ENCODE data around the gene FKTN.
"Not testable (repeated sequence)": the region's sequence is repeated elsewhere in the genome, so short reads cannot be mapped to it uniquely, and the experiment has no call there.

The FKTN gene

DNA sequence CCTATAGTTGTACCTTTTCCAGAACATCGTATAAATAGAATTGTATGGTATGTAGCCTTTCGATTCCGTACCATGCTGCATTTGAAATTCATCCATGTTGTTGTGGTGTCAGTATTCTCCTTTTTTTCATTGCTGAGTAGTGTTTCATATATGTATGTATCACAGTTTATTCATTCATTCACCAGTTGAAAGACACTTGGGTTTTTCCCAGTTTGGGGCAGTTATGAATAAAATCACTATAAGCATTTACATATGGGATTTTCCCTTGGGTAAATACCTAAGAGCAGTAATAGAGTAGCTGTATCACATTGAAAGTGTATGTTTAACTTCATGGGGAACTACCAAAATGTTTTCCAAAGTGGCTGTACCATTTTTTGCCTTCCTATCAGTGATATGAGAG is 16.1 kb upstream of the FKTN start:
- ATAC-seq (ENCODE audit: insufficient read depth, low read depth) (no peak), DNase-seq (no peak)
- Histone ChIP-seq H3K4me3 (ENCODE audit: low read depth in 1 of 2, low read length in 2 of 2) (no peak overlapping the region), H3K4me1 (ENCODE audit: insufficient read depth, low read length) (no peaks in the 10 kb centered on the region), H3K9me3 (ENCODE audit: insufficient read depth, low read length, severe bottlenecking) (no peaks in the 10 kb centered on the region), H2AFZ (ENCODE audit: low read depth, low read length) (no peak overlapping the region), H3K4me2 (ENCODE audit: insufficient read depth, low read length) (no peak overlapping the region), H3K79me2 (ENCODE audit: insufficient read depth, low read length) (no peaks in the 10 kb centered on the region), H3K9ac (ENCODE audit: low read depth, low read length) (no peak overlapping the region), H4K20me1 (ENCODE audit: insufficient read depth, low read length) (no peaks in the 10 kb centered on the region), H3K36me3 (ENCODE audit: insufficient read depth, low read length) (no peaks in the 10 kb centered on the region), H3K27ac (ENCODE audit: low read length) (no peak overlapping the region), H3K27me3 (ENCODE audit: insufficient read depth, low read length, poor library complexity) (no peaks in the 10 kb centered on the region)
- TF ChIP-seq EZH2 (IDR thresholded peaks at IDR 0.05; ENCODE audit: borderline replicate concordance, low read depth, low read length, severe bottlenecking) = no peak
- TF ChIP-seq, protein P1, sequence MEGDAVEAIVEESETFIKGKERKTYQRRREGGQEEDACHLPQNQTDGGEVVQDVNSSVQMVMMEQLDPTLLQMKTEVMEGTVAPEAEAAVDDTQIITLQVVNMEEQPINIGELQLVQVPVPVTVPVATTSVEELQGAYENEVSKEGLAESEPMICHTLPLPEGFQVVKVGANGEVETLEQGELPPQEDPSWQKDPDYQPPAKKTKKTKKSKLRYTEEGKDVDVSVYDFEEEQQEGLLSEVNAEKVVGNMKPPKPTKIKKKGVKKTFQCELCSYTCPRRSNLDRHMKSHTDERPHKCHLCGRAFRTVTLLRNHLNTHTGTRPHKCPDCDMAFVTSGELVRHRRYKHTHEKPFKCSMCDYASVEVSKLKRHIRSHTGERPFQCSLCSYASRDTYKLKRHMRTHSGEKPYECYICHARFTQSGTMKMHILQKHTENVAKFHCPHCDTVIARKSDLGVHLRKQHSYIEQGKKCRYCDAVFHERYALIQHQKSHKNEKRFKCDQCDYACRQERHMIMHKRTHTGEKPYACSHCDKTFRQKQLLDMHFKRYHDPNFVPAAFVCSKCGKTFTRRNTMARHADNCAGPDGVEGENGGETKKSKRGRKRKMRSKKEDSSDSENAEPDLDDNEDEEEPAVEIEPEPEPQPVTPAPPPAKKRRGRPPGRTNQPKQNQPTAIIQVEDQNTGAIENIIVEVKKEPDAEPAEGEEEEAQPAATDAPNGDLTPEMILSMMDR (IDR thresholded peaks at IDR 0.05; ENCODE audit: borderline replicate concordance, extremely low read depth, low read length, poor library complexity, severe bottlenecking) = no peak

DNA sequence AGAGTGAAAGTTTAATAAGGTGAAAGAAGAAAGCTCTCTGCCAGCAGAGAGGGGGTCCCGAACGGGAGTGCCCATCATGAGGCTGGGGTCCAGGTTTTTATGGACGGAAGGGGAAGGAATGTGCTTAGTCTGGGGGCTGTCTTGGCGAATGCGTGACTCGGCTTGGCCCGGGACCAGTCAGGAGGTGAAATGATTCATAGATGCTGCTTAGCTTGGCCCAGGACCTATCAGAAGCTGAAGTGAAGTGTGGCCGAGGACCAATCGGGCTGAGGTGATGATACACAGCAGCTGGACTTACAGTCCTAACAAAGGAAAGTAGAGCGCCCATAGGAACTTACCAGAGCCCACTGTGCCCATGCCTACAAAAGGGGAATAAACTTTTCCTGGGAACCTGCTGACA is 3.9 kb upstream of the FKTN start:
- no peak overlapping the region for H2AFZ ChIP-seq (ENCODE audit: low read depth, low read length)
- DNase-seq = no peak
- ATAC-seq (ENCODE audit: insufficient read depth, low read depth) = no peak
- no peaks in the 10 kb centered on the region for H3K9me3 ChIP-seq (ENCODE audit: insufficient read depth, low read length, severe bottlenecking)
- no peak for TF ChIP-seq EZH2 (IDR thresholded peaks at IDR 0.05; ENCODE audit: borderline replicate concordance, low read depth, low read length, severe bottlenecking)
- TF ChIP-seq, protein P1 (IDR thresholded peaks at IDR 0.05; ENCODE audit: borderline replicate concordance, extremely low read depth, low read length, poor library complexity, severe bottlenecking) = no peak
- no peaks in the 10 kb centered on the region for H3K36me3 ChIP-seq (ENCODE audit: insufficient read depth, low read length)
- H3K4me1 ChIP-seq (ENCODE audit: insufficient read depth, low read length) = peaks cover 13% of the 10 kb centered on the region
- no peaks in the 10 kb centered on the region for H3K27me3 ChIP-seq (ENCODE audit: insufficient read depth, low read length, poor library complexity)
- no peak overlapping the region for H3K4me3 ChIP-seq (ENCODE audit: low read depth in 1 of 2, low read length in 2 of 2)
- H4K20me1 ChIP-seq (ENCODE audit: insufficient read depth, low read length) = no peaks in the 10 kb centered on the region
- H3K4me2 ChIP-seq (ENCODE audit: insufficient read depth, low read length) = no peak overlapping the region
- H3K27ac ChIP-seq (ENCODE audit: low read length) = no peak overlapping the region
- no peak overlapping the region for H3K9ac ChIP-seq (ENCODE audit: low read depth, low read length)
- H3K79me2 ChIP-seq (ENCODE audit: insufficient read depth, low read length) = peaks cover 11% of the 10 kb centered on the region

DNA sequence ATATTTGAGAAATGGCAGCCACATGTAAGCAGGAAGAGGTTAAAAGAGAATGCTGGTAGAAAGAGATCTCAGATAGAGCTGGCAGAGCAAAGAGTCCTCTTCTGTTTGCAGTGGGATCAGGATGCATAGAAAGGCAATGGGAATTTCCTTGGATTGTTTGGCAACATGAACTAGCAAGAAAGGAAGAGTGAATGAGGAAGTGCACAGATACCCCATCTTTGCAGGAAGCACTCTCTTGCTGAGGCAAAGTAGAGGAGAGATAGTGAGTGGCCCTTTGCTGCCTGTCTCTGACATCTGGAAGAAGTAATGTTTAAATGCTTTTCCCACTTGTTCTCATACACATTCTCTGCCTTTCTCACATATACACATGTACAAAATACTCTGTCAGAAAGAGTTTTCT is 14.5 kb downstream of the FKTN start:
- H3K9me3 ChIP-seq (ENCODE audit: insufficient read depth, low read length, severe bottlenecking) = no peaks in the 10 kb centered on the region
- no peaks in the 10 kb centered on the region for H4K20me1 ChIP-seq (ENCODE audit: insufficient read depth, low read length)
- no peaks in the 10 kb centered on the region for H3K27me3 ChIP-seq (ENCODE audit: insufficient read depth, low read length, poor library complexity)
- no peak overlapping the region for H3K4me3 ChIP-seq (ENCODE audit: low read depth in 1 of 2, low read length in 2 of 2)
- no peak for DNase-seq
- no peak overlapping the region for H3K27ac ChIP-seq (ENCODE audit: low read length)
- no peak overlapping the region for H3K4me2 ChIP-seq (ENCODE audit: insufficient read depth, low read length)
- no peaks in the 10 kb centered on the region for H3K4me1 ChIP-seq (ENCODE audit: insufficient read depth, low read length)
- H3K79me2 ChIP-seq (ENCODE audit: insufficient read depth, low read length) = no peaks in the 10 kb centered on the region
- ATAC-seq (ENCODE audit: insufficient read depth, low read depth) = no peak
- TF ChIP-seq EZH2 (IDR thresholded peaks at IDR 0.05; ENCODE audit: borderline replicate concordance, low read depth, low read length, severe bottlenecking) = no peak
- TF ChIP-seq, protein P1 (IDR thresholded peaks at IDR 0.05; ENCODE audit: borderline replicate concordance, extremely low read depth, low read length, poor library complexity, severe bottlenecking) = no peak
- peaks cover 6% of the 10 kb centered on the region; the same call in 1 of the 2 replicates for H3K36me3 ChIP-seq (ENCODE audit: insufficient read depth, low read length)
- H2AFZ ChIP-seq (ENCODE audit: low read depth, low read length) = no peak overlapping the region
- no peak overlapping the region for H3K9ac ChIP-seq (ENCODE audit: low read depth, low read length)

DNA sequence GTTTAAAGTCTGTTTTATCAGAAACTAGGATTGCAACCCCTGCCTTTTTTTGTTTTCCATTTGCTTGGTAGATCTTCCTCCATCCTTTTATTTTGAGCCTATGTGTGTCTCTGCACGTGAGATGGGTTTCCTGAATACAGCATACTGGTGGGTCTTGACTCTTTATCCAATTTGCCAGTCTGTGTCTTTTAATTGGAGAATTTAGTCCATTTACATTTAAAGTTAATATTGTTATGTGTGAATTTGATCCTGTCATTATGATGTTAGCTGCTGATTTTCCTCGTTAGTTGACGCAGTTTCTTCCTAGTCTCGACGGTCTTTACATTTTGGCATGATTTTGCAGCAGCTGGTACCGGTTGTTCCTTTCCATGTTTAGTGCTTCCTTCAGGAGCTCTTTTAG is 22.0 kb downstream of the FKTN start:
- H3K36me3 ChIP-seq (ENCODE audit: insufficient read depth, low read length); ATAC-seq (ENCODE audit: insufficient read depth, low read depth): not testable (repeated sequence)

DNA sequence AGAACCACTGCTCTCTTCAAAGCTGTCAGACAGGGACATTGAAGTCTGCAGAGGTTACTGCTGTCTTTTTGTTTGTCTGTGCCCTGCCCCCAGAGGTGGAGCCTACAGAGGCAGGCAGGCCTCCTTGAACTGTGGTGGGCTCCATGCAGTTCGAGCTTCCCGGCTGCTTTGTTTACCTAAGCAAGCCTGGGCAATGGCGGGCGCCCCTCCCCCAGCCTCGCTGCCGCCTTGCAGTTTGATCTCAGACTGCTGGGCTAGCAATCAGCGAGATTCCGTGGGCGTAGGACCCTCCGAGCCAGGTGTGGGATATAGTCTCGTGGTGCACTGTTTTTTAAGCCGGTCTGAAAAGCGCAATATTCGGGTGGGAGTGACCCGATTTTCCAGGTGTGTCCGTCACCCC is 23.6 kb downstream of the FKTN start:
- not testable (repeated sequence) for H3K4me1 ChIP-seq (ENCODE audit: insufficient read depth, low read length); ATAC-seq (ENCODE audit: insufficient read depth, low read depth); H3K4me2 ChIP-seq (ENCODE audit: insufficient read depth, low read length); H3K9me3 ChIP-seq (ENCODE audit: insufficient read depth, low read length, severe bottlenecking); H3K27ac ChIP-seq (ENCODE audit: low read length); H3K27me3 ChIP-seq (ENCODE audit: insufficient read depth, low read length, poor library complexity); H3K4me3 ChIP-seq (ENCODE audit: low read depth in 1 of 2, low read length in 2 of 2); H3K79me2 ChIP-seq (ENCODE audit: insufficient read depth, low read length); H2AFZ ChIP-seq (ENCODE audit: low read depth, low read length); H3K9ac ChIP-seq (ENCODE audit: low read depth, low read length); H3K36me3 ChIP-seq (ENCODE audit: insufficient read depth, low read length); H4K20me1 ChIP-seq (ENCODE audit: insufficient read depth, low read length); DNase-seq

More for the DNA sequence above, 22.0 kb downstream of the FKTN start:
- H3K27ac ChIP-seq (ENCODE audit: low read length); DNase-seq; H3K4me2 ChIP-seq (ENCODE audit: insufficient read depth, low read length); H4K20me1 ChIP-seq (ENCODE audit: insufficient read depth, low read length); H2AFZ ChIP-seq (ENCODE audit: low read depth, low read length); H3K4me3 ChIP-seq (ENCODE audit: low read depth in 1 of 2, low read length in 2 of 2); H3K79me2 ChIP-seq (ENCODE audit: insufficient read depth, low read length); H3K27me3 ChIP-seq (ENCODE audit: insufficient read depth, low read length, poor library complexity); H3K4me1 ChIP-seq (ENCODE audit: insufficient read depth, low read length); H3K9ac ChIP-seq (ENCODE audit: low read depth, low read length); H3K9me3 ChIP-seq (ENCODE audit: insufficient read depth, low read length, severe bottlenecking): not testable (repeated sequence)

Data from DND-41 (cell line).